Stimulated activated naive CD8-positive, alpha-beta T cell treated with anti-CD3 and anti-CD28 coated beads, Interleukin-15, Interleukin-2, amounts not matched to agents 100 ng/mL and 50 ng/mL, for 24 hours (primary cell): Measurements from ENCODE around the gene ESYT2.

ENCODE experiments used
- H3K27ac Mint-ChIP-seq: one replicate; pipeline ENCODE4 v1.8.0; 2021; ENCODE audit warnings: mild to moderate bottlenecking, mixed read lengths
- H3K27me3 Mint-ChIP-seq: one replicate; pipeline ENCODE4 v1.8.0; 2021; ENCODE audit warnings: mixed read lengths
- H3K36me3 Mint-ChIP-seq: one replicate; pipeline ENCODE4 v1.8.0; 2021; ENCODE audit warnings: low read depth, mixed read lengths
- H3K4me1 Mint-ChIP-seq: one replicate; pipeline ENCODE4 v1.8.0; 2021; ENCODE audit warnings: low read depth, mixed read lengths
- H3K4me3 Mint-ChIP-seq: one replicate; pipeline ENCODE4 v1.8.0; 2021; ENCODE audit warnings: mild to moderate bottlenecking, mixed read lengths
- H3K9me3 Mint-ChIP-seq: one replicate; pipeline ENCODE4 v1.8.0; 2021; ENCODE audit warnings: mixed read lengths

The ESYT2 gene

DNA sequence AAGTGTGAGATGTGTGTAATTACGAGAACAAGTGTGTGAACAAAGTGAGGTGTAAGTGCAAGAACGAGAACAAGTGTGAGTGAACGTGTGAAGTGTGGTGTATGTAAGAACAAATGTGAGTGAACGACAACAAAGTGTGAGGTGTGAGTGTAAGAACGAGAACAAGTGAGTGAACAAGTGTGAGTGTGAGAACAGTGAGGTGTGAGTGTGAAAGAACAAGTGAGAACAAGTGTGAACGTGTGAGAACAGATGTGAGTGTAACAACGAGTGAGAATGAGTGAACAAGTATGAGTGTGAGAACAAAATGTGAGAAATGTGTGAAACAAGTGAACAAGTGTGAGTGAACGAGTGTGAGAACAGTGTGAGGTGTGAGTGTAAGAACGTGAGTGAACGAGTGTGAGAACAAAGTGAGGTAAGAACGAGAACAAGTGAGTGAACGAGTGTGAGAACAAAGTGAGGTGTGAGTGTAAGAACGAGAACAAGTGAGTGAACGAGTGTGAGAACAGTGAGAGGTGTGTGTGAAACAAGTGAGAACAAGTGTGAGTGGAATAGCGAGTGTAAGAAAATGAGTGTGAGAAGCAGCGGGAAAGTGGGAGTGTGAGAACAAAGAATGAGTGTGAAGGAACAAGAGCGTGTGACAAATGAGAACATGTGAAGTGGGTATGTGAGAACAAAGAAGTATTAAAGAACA lies 47.2 kb downstream of the ESYT2 start:
- H3K27ac Mint-ChIP-seq, result no peak overlapping the region

GRCh38 chr7:158781217-158781973 lies 47.9 kb downstream of the ESYT2 start:
- Mint-ChIP-seq H3K4me3 (no peak overlapping the region), H3K36me3 (peaks cover 17% of the 10 kb centered on the region), H3K4me1 (peaks cover 15% of the 10 kb centered on the region), H3K27me3 (no peaks in the 10 kb centered on the region), H3K9me3 (no peaks in the 10 kb centered on the region), H3K27ac (no peak overlapping the region)

More for the DNA sequence above, 47.2 kb downstream of the ESYT2 start:
- Mint-ChIP-seq H3K4me3 (no peak overlapping the region), H3K27me3 (no peaks in the 10 kb centered on the region), H3K36me3 (peaks cover 19% of the 10 kb centered on the region), H3K9me3 (no peaks in the 10 kb centered on the region), H3K4me1 (peaks cover 10% of the 10 kb centered on the region)

DNA sequence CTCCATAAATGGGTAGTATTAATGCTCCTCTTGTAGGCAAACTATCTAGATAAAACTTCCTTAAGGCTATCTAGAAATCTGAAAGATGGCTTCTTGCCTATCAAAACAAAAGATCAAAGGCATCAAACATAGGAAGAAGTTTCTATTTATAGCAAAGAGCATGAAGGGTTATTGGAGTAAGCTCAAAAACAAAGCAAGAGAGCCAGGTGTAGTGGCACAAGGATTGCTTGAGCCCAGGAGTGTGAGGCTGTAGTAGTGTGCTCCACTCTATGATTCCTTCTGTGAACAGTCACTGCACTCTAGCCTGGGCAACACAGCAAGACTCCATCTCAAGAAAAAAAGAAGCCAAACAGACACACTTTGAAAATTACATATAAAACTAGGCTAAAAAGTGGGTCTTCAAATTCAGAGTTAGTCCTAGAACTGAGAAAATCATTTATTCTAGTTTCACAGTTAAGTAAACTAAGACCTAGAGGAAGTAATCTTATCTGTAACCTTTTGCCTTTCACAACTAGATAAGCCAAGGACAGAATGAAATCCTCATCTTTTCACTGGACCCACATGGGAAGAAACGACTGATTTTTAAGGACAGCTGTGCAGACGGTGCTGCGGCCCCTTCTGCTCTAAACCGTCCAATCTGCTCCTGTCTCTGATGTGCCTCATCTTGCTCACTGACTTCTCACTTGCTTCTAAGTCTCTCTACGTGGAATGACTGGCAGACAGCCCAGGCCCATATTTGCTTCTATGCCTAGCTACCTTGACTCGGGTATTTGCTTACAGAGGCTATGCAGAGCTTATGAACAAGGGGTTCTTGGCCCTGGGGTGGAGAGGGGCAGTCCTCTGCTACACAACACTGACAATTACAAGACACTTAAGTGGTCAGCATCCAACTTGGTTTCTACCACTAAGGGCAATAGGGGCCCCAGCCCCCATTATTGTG lies 50.0 kb downstream of the ESYT2 start:
- Mint-ChIP-seq H3K4me1 (peaks cover 24% of the 10 kb centered on the region), H3K36me3 (peaks cover 30% of the 10 kb centered on the region), H3K4me3 (no peak overlapping the region), H3K27me3 (no peaks in the 10 kb centered on the region), H3K27ac (no peak overlapping the region), H3K9me3 (no peaks in the 10 kb centered on the region)

DNA sequence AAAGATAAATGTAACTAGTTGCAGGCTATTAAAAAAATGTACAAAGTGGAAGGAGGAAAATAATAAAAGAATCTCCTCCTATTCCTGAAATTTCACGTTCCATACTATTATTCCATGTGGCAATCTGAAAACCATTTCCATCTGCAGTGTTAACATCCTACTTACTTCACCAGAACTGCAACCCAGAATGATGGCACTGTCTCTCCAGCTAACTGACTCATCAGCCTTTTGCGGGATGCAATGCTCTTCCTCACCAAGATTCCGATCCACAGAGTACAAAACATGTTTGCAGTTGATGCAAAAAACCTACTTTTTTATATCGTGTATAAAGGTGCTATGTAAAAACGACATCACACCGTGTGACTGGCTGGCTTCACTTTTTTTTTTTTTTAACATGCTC lies 50.8 kb downstream of the ESYT2 start:
- no peaks in the 10 kb centered on the region for H3K9me3 Mint-ChIP-seq
- peak overlapping the region; percentile 50 for H3K27ac Mint-ChIP-seq
- no peak overlapping the region for H3K4me3 Mint-ChIP-seq
- H3K27me3 Mint-ChIP-seq, result no peaks in the 10 kb centered on the region
- H3K36me3 Mint-ChIP-seq, result peaks cover 37% of the 10 kb centered on the region
- peaks cover 24% of the 10 kb centered on the region for H3K4me1 Mint-ChIP-seq

GRCh38 chr7:158777793-158778192 lies 51.5 kb downstream of the ESYT2 start:
- H3K4me1 Mint-ChIP-seq, result peaks cover 28% of the 10 kb centered on the region
- H3K27me3 Mint-ChIP-seq, result no peaks in the 10 kb centered on the region
- no peaks in the 10 kb centered on the region for H3K9me3 Mint-ChIP-seq
- H3K27ac Mint-ChIP-seq, result no peak overlapping the region
- H3K4me3 Mint-ChIP-seq, result no peak overlapping the region
- peaks cover 44% of the 10 kb centered on the region for H3K36me3 Mint-ChIP-seq

GRCh38 chr7:158776474-158776873 lies 52.8 kb downstream of the ESYT2 start:
- Mint-ChIP-seq H3K4me1 (peaks cover 39% of the 10 kb centered on the region), H3K9me3 (no peaks in the 10 kb centered on the region), H3K36me3 (peaks cover 55% of the 10 kb centered on the region), H3K27me3 (no peaks in the 10 kb centered on the region), H3K4me3 (no peak overlapping the region), H3K27ac (no peak overlapping the region)

- H3K27ac Mint-ChIP-seq, result no peak overlapping the region
- H3K9me3 Mint-ChIP-seq, result no peaks in the 10 kb centered on the region
- peaks cover 60% of the 10 kb centered on the region for H3K36me3 Mint-ChIP-seq
- no peaks in the 10 kb centered on the region for H3K27me3 Mint-ChIP-seq
- H3K4me1 Mint-ChIP-seq, result peaks cover 45% of the 10 kb centered on the region
- no peak overlapping the region for H3K4me3 Mint-ChIP-seq
Observed at GRCh38 chr7:158774952-158775351, 54.4 kb downstream of the ESYT2 start.

- Mint-ChIP-seq H3K27me3 (no peaks in the 10 kb centered on the region), H3K36me3 (peaks cover 51% of the 10 kb centered on the region), H3K27ac (no peak overlapping the region), H3K4me3 (no peak overlapping the region), H3K4me1 (peaks cover 42% of the 10 kb centered on the region), H3K9me3 (no peaks in the 10 kb centered on the region)
Observed at GRCh38 chr7:158772916-158773315, 56.4 kb downstream of the ESYT2 start.

GRCh38 chr7:158771213-158771834 lies 58.0 kb downstream of the ESYT2 start:
- Mint-ChIP-seq H3K9me3 (no peaks in the 10 kb centered on the region), H3K27me3 (no peaks in the 10 kb centered on the region), H3K4me1 (peaks cover 35% of the 10 kb centered on the region), H3K27ac (peak overlapping the region; percentile 45), H3K36me3 (peaks cover 56% of the 10 kb centered on the region), H3K4me3 (no peak overlapping the region)

DNA sequence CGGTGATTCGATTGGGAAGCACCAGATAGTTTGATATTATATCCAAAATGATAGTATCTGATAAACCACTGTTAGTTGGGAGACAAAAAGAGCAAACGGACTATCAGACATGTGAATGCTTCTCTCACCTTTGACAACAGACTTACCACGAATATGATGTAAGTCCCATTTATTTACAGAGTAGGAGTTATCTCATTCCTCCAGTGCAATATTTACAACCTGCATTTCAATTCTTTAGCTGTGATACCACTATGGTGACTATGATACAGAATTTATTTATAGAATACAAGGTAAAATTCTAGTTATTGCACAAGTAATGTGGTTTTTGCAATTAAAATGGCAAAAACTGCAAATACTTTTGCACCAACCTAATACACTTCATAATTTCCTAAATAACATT lies 61.6 kb downstream of the ESYT2 start:
- H3K9me3 Mint-ChIP-seq, result no peaks in the 10 kb centered on the region
- H3K27me3 Mint-ChIP-seq, result no peaks in the 10 kb centered on the region
- H3K4me1 Mint-ChIP-seq, result peaks cover 28% of the 10 kb centered on the region
- no peak overlapping the region for H3K27ac Mint-ChIP-seq
- no peak overlapping the region for H3K4me3 Mint-ChIP-seq
- peaks cover 53% of the 10 kb centered on the region for H3K36me3 Mint-ChIP-seq

DNA sequence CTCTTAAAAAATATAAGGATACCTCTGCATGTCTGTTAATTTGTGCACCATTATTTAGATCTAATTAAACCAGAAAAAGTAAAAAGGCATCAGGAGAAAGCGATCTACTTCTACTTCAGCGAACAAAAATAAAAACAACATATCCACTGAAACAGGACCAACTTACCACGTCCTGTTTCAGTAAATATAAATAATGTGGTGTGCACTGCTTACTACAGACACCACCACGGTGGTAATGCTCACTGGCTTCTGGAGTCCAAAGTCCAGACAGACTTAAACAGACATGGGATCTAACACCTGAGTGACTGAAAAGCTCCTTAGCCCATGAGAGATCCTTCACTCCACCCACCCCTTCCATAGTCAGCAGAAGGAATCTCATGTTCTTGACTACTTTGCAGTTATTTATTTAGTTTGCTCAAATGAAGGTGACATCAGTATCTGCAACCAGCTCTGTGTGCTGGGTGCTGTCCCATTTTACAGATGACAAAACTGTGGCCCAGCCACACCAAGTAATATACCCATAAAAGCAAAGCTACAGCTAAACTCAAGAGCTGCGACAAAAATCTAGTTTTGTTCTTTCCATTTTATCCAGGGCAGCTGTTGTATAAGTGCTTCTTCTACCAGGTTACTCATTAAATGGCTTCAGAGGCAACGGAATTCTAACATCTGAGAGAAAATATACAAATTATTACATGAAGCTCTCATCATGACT lies 62.6 kb downstream of the ESYT2 start:
- Mint-ChIP-seq H3K4me3 (no peak overlapping the region), H3K27ac (peak overlapping the region; percentile 76), H3K9me3 (no peaks in the 10 kb centered on the region)

DNA sequence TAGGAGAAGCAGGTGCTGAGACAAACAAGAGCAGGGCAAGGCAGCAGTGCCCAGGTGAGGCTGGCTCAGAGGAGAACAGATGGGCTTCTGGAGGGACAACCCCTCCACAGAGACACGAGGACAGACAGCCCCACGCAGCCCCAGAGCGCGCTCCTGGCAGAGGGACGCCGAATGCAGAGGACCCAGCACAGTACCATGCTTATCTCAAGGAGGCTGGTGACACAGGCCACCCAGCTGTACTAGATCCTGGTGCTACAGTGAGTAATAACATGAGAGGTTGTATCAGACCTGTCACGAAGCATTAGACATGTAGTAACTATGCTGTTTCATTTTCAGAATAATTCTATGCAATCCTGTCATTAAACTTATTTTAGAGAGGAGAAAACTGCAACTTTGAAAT lies 64.3 kb downstream of the ESYT2 start:
- peaks cover 12% of the 10 kb centered on the region for H3K4me1 Mint-ChIP-seq
- no peaks in the 10 kb centered on the region for H3K27me3 Mint-ChIP-seq
- no peaks in the 10 kb centered on the region for H3K9me3 Mint-ChIP-seq
- H3K36me3 Mint-ChIP-seq, result peaks cover 60% of the 10 kb centered on the region
- H3K4me3 Mint-ChIP-seq, result no peak overlapping the region
- H3K27ac Mint-ChIP-seq, result no peak overlapping the region

More for the DNA sequence above, 62.6 kb downstream of the ESYT2 start:
- peaks cover 20% of the 10 kb centered on the region for H3K4me1 Mint-ChIP-seq
- peaks cover 51% of the 10 kb centered on the region for H3K36me3 Mint-ChIP-seq
- no peaks in the 10 kb centered on the region for H3K27me3 Mint-ChIP-seq

DNA sequence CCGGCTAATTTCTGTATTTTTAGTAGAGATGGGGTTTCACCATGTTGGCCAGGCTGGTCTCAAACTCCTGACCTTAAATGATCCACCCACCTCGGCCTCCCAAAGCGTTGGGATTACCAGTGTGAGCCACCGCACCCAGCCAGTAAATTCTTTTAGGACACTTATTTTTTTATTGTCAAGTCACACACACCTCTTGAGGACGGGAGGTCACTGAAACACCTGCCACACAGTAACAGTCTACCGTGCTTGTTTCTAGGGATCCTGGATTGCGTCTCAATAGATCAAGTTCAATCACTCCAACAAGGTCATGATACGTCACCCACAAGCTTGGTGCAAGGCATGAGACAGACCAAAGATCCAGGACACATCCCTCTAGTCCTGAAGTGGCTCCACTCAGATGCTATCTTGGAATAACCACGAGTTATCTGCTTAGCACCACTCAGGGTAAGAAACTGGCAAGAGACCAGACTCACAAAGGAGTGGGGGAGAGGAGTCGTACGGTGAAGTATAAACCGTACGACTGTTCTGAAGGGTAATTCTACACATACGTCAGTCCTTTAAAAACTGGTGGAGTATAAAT lies 65.8 kb downstream of the ESYT2 start:
- no peak overlapping the region for H3K27ac Mint-ChIP-seq
- H3K4me3 Mint-ChIP-seq, result no peak overlapping the region
- no peaks in the 10 kb centered on the region for H3K27me3 Mint-ChIP-seq
- no peaks in the 10 kb centered on the region for H3K9me3 Mint-ChIP-seq
- H3K36me3 Mint-ChIP-seq, result peaks cover 74% of the 10 kb centered on the region
- peaks cover 12% of the 10 kb centered on the region for H3K4me1 Mint-ChIP-seq

DNA sequence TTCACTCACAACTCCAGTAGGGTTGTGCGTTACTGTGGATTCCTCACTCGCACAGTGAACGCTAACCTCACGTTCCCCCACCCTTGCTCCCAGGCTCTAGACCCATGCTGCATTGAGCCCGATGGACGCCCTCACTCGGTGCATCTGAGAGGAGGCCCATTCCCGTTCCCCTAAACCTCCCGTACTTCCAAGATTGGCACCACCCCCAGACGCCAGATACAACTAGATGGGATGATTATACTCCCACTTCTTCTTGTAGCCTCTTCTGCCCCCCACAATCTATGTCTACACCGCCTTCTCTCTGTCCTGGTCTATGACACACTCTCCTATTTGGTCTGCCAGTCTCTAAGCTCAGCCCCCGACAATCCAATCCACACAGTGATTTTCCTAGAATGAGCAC lies 67.4 kb downstream of the ESYT2 start:
- H3K27ac Mint-ChIP-seq, result peak overlapping the region; percentile 3
- H3K9me3 Mint-ChIP-seq, result no peaks in the 10 kb centered on the region
- peaks cover 12% of the 10 kb centered on the region for H3K4me1 Mint-ChIP-seq
- H3K27me3 Mint-ChIP-seq, result no peaks in the 10 kb centered on the region
- H3K36me3 Mint-ChIP-seq, result peaks cover 82% of the 10 kb centered on the region
- H3K4me3 Mint-ChIP-seq, result no peak overlapping the region
